Transverse colon (tissue), 3 donors: ENCODE data around the gene SUB1.

ENCODE experiments used
- CTCF ChIP-seq, 5 experiments: fragments of 200-600 bp in 3 of 5; fragments of 450-650 bp in 2 of 5; sonication (generic) in 3 of 5; IDR thresholded peaks; 1 replicate in 2 of 5; 2 replicates in 3 of 5; pipeline ENCODE4 v1.5.1; 2016 to 2017; ENCODE audit warnings: antibody characterized with exemption in 5 of 5, inconsistent platforms in 3 of 5, mild to moderate bottlenecking in 2 of 5, moderate library complexity in 1 of 5
- EP300 ChIP-seq: sonication (generic); formaldehyde crosslinking; IDR thresholded peaks from one replicate; pipeline ENCODE4 v1.6.1; 2017; ENCODE audit warnings: antibody characterized with exemption, low read depth

- no peak for TF ChIP-seq CTCF (IDR thresholded peaks at IDR 0.05)
- TF ChIP-seq EP300, result no peak
These were observed 39.7 kb downstream of the SUB1 start for GRCh38 chr5:32625106-32625505.
